NCI-H69 (cell line): ENCODE results near the gene FNBP1.
A peak's percentile ranks its signal among the peaks of the same experiment; 100 is the strongest.

Source experiments
- DNase-seq: peaks from one replicate; lab custom pipeline; 2025; lab: John Stamatoyannopoulos, UW

FNBP1 gene

DNA sequence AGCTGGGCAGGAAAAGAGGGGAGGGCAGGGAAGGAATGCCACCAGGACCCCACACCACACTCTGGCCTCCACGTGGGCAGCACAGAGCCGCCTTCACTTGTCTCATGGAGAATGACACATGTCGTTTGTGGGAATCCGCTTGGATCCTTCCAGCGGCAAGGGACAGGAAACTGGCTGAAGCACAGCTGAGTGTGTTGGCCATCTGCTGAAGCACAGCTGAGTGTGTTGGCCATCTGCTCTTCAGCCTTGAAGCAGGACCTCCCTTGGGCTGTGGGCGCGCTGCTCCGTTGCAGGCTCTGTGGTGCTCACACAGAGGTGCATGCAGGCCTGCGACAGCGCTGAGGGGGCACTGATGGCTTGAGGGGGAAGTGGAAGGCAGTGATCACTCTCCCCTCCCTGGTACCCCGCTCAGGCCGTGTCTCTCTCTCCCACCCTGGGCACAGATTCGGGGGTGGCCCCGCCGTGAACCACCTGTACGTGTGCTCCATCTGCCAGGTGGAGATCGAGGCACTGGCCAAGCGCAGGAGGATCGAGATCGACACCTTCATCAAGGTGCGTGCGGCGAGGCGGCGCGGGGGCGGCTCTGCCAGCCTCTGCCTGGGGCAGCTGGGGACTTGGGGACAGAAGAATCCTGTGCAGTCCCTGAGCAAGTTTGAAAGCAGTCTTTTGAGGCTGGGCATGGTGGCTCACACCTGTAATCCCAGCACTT is 167.1 kb downstream of the FNBP1 start:
- DNase-seq, result peak; percentile 30

DNA sequence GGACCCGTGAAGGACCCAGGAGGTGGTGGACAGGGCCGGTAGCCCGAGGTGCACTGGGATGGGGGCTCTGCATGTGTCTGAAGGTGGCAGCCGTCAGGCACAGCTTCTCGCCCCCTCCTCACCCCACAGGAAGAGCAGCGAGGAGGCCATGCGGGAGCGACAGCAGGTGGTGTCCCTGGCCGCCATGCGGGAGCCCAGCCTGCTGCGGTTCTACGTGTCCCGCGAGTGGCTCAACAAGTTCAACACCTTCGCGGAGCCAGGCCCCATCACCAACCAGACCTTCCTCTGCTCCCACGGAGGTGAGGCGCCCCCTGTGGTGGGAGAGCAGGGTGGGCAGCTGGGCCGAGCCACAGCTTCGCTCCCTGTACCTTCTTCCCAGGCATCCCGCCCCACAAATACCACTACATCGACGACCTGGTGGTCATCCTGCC is 167.8 kb downstream of the FNBP1 start:
- no peak for DNase-seq

DNA sequence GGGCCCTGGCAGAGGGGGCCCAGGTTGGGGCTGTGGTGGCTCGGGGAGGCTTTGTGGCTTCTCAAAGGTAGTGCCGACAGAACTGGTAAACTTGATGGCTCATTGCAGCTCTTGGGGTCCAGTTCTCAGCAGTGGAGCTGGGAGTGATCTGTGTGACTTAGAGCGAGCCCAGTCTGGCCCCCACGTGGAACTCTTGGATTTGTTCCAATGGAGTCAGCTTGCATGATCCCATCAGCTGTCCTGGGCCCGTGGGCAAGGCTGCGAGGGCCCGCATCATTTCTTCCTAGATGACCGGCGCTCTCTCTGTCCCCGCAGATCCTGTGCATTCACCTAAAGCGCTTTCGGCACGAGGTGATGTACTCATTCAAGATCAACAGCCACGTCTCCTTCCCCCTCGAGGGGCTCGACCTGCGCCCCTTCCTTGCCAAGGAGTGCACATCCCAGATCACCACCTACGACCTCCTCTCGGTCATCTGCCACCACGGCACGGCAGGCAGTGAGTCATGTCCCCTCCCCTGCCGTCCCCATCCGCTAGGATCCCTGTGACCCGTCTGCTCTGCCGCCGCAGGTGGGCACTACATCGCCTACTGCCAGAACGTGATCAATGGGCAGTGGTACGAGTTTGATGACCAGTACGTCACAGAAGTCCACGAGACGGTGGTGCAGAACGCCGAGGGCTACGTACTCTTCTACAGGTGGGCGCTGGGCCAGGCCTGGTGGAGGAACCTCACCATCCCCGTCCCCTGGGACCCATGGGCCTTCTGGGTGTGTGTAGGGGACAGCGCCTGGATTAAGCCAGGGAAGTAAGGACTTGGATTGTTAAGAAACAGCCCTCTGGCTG is 168.5 kb downstream of the FNBP1 start:
- no peak for DNase-seq

DNA sequence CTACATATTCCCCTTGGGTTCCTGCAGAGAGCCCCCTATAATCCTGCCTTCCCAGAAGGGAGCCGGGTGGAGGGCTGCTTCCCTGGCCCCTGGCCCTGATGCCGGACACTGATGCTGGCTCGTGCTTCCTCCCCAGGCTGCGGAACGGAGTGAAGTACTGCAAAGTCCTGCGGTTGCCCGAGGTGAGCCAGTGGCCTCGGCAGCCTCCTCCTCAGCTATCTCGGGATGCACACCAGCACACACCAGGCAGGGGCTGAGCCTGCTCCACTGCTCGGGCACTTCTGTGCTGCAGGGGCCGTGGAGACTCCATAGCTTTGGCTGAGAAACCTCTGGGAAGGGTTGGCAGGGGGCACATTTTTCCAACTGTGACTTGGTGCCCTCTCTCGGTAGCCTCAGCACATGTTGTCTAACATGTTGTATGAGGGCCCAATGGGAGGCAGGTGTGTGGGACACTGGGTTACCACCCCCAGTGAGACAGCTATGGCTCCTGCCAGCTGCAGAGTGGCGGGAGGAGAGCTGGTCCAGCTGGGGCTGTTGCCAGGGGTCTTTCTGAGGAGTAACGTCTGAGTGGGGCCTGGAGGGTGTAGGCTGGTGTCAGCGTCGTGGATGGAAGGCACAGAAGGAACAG is 169.3 kb downstream of the FNBP1 start:
- no peak for DNase-seq

DNA sequence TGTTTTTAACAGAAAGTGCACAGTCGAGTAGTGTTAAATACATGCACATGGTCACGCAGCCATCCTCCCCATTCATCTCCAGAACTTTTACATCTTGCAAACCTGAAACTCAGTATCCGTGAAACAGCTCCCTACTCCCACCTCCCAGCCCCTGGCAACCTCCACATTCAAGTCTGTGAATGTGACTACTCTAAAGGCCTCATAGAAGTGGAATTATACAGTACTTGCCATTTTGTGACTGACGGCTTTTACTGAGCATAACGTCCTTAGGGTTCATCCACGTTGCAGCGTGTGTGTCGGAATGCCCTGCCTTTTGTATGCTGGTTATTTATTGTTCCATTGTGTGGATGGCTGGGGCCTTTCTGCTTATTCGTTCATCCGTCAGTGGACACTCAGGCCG is 171.9 kb downstream of the FNBP1 start:
- no peak for DNase-seq

DNA sequence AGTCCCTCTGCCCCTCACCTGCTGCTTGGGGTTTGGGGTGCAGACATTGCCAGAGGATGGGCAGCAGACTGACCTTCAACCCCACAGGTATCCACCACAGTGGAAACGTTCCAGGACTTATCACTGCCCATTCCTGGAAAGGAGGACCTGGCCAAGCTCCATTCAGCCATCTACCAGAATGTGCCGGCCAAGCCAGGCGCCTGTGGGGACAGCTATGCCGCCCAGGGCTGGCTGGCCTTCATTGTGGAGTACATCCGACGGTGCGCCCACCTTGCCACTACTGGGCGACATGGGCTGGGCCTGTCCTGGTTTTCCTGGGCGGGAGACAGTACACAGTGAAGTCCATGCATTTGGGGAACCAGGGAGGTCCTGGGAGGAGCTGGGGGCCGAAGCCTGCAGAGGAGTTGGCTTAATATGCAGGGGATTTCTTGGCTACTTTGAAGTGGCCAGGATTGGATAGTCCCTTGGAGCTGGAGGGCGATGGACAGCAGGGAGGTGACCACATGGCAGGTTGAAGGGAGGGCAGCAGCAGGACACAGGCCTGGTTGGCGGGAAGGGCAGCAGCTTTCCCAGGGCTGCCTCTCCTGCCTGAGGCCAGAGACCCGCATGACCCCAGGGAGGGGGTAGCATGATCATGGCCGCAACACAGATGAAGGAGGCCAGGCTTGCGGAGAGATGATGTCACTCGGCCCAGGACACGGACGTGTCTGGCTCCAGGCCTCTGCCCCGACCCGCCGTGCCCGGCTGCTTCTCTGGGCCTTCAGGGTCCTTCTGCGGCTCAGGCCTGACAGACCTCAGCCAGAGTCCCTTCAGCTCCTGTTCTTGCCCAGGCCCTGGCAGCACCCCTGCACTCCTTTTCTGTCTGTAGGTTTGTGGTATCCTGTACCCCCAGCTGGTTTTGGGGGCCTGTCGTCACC is 173.1 kb downstream of the FNBP1 start:
- no peak for DNase-seq

DNA sequence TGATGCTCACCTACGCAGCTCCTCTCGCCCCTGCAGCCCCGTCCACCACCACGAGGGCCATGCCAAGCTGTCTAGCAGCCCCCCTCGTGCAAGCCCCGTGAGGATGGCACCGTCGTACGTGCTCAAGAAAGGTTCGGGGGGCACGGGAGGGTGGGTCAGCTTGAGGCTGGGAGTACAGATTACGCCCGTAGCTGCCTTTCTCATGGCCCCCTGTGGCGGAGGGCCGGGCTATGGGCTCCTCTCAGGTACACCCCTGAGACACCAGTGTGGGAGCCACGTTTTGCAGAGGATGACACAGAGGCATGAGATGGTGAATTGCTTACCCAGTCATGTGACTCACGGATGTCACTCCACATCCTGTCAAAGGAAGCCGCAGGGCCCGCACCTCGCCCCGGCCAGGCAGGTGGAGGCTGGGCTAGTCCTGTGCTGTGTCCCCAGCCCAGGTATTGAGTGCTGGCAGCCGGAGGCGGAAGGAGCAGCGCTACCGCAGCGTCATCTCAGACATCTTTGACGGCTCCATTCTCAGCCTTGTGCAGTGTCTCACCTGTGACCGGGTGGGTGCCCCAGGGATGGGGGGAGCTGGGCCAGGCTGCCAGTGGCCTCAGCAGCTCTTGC is 174.0 kb downstream of the FNBP1 start:
- DNase-seq, result no peak

DNA sequence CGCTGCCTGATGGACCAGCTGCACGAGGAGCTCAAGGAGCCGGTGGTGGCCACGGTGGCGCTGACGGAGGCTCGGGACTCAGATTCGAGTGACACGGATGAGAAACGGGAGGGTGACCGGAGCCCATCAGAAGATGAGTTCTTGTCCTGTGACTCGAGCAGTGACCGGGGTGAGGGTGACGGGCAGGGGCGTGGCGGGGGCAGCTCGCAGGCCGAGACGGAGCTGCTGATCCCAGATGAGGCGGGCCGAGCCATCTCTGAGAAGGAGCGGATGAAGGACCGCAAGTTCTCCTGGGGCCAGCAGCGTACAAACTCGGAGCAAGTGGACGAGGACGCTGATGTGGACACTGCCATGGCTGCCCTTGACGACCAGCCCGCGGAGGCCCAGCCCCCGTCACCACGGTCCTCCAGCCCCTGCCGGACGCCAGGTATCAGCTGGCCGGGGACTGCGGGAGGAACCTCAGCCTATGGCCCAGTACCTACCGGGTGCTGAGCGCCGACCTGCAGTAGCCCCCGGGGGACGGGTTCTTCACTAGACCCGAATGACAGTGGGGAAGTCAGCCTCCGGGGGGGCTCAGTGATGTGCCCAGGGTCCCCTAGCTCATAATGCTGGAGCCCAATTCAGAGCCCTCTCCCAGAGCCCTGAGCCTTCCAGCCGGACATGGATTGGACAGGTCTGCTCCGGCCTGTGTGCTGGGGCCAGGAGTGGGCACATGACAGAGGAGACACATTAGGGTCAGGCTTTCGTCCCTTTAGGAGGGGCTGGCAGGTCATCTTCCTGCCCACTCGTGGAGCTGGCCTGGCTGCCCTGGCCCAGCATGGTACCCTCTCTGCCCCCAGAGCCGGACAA is 174.7 kb downstream of the FNBP1 start:
- DNase-seq, result no peak

DNA sequence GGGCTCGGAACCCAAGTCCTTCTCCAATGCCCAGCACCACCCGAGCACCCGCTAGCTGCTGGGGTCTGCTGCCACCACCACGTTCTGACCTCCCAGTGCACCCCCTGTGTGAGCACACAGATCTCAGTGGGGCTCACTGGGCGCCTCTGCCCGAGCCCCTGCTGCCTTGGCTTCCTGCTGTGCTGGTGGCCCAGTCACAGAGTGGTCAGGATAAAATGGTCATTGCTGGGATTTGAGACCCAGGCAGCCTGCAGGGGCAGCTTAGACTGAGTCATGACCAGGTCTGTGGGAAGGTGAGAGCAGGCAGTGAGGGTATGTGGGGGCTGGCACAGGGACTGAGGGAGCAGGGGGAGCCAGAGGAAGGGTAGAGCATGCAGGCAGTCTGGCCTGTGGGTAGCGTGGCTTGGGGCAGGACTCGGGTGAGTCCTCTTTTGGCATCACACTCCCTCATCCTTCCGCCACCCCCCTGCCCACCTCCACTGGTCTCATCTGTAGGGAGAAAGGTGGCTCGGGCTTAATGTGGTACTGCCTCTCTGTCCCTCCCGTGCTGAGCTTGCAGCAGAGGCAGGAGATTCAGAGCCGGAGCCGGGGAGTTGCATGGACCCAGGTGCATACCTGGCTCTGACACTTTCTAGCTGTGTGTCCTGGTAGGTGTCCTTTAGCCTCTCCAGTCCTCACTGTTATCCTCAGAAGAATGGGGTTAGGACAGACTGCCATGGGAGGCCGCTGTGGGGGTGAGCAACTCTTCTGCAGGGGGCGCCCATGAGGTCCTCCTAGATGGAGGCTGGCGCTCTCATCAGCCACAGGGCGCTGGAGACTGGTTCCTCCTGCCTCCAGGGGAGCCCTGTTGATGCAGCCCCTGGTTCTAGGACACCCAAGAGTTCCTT is 175.6 kb downstream of the FNBP1 start:
- DNase-seq, result no peak

DNA sequence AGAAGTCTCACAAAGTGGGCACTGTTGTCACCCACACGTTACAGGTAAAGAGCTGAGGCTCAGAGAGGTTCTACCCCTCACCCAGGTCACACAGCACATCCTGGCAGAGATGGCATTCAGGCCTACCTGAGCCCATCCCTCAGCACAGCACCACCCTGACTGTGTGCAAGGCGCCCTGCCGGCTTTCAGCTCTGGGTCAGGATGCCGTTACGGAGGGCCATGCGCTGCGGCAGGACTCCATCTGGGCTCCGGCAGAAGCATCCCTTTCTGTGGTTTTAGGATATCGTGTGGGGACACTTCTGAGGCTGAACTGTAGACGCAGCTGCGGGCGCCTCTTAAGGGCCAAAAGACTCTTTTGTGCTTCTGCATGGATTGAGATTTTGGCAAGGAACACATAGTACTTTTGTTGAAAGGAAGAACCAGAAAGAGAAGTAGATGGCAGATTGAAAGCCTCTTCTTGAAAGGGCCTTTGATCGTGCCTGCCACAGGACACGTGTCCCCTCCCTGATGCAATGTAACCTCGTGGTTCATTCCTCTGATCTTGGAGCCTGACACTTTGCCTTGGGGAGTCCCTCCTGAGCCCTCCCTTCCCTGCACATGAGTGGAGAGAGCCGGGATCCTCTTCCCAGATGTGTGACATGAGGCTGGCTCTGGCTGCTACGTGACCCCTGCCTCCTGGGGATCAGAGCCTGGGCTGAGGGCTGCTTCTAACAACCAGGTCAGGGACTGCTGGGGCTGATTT is 176.4 kb downstream of the FNBP1 start:
- no peak for DNase-seq

DNA sequence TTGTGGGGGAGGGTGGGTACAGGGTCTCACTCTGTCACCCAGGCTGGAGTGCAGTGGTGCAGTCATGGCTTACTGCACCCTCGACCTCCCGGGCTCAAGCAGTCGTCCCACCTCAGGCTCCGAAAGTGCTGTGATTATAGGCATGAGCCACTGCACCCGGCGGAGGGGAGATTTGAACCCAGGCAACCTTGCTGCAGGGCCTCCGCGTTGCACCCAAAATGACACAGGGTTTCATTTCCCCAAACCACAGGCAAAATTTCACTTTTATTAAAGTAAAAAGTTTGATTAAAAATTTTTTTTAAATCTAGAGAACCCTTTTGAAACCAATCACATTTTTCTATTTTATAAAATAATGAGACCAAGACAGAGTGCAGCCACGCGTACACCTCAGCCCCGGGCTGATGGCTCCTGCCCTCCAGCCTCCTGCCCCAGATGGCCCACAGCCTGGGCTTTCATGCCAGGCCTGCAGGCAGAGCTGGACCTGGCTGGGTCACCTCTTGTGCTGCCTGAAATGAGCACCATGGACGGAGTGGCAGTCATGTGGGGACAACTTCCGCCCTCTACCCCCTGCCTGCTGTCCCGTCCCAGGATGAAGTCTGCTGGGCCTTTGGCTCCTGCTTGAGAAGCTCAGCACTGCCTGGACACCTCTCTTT is 177.2 kb downstream of the FNBP1 start:
- no peak for DNase-seq

DNA sequence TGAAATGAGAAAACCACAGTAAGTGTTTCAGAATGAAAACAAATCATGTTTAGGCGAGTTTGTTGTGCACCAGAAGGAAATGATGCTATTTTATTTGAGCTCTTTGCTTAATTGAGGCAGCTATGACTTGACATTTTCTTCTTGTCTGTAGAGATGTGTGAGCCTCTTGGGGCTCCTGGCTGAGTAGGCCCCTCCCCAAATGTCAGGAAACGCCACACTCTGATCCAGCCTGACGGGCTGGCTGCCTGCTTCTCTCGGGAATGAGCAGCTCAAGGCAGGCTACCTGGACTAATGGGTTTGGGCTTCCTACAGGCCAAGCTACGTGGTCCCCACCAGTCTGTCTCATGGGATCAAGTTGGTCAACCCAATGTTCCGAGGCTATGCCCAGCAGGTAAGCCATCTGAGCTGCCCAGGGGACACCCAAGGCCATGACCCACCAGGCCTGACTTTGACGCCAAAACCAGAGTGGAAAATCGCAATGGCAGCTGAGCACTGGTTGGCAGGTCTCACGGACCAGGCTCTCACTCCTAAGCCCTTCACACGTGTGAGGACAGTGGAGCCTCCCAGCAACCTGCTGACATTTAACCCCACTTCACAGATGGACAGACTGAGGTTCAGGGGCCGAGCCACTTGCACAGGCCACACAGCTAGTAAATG is 177.9 kb downstream of the FNBP1 start:
- no peak for DNase-seq

DNA sequence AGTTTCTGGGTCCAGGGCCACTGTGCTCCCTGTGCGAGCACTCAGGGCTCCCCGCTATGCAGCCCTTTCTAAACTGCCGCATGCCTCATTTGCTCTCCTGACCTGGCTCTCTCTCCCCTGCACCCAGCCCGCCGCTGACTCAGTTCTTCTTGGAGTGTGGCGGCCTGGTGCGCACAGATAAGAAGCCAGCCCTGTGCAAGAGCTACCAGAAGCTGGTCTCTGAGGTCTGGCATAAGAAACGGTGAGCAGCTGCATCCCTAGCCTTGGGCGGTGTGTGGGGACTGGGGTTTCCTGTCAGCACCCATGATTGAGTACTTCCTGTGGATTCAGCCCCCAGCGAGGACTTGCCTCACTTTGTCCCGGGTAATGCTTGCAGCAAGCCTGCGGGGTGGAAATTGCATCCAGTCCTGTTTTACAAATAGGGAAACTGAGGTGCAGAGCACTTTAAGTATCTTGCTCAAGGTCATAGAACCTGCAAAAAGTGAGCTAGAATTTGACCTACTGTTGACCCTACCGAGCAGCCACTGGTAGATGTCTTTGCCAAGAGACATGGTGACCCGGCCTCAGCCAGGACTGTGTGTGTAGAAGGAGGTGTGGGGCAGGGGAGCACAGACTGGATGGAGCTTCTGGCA is 179.8 kb downstream of the FNBP1 start:
- peak; percentile 86 for DNase-seq

DNA sequence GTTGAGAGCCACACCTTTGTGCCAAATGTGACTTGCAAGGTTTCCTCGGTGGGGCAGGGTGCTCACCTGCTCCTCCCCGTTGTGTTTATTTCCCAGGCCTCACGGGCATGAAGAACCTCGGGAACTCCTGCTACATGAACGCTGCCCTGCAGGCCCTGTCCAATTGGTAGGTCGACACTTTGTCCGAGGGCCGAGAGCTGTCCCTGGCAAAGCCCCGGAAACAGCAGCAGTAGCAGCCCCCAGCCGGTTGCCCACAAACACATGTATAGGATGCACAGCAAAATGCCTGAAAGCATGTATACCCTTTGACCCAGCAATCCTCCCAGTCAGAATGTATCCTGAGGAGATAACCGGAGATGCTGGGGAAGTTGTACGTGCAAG is 181.6 kb downstream of the FNBP1 start:
- DNase-seq, result no peak

DNA sequence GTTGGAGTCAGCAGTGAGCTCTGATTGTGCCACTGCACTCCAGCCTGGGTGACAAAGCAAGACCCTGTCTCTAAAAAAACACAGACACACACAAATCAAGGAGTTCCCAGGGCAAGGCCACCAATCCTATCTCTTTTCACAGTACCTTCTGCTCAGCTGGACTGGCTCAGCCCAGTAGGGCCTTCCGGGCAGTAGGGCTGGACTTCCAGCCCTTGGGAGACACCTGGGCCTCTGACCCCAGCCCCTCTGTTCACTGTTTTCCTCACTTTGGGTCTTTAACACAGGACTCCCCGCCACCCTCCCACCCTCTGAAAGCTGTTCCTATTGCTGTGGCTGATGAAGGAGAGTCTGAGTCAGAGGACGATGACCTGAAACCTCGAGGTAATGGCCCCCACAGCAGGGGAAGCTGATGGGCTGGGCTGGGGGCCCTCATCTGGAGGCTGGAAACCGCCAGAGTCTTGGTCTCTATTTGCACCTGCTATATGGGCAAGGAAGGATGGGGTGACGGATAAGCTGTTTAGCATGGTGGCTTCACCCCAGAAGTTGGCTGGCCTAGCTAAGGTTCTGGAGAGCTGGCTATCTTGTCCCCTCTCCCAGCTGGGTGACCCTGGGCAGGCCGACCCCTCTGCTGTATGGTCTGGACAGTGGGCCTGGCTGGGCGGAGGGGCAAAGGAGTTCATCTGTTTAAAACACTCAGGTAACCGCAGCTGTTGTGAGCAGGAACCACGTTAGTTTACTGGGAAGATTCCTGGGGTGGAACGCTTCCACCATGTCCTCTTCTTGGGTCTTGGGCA is 182.1 kb downstream of the FNBP1 start:
- DNase-seq, result no peak

DNA sequence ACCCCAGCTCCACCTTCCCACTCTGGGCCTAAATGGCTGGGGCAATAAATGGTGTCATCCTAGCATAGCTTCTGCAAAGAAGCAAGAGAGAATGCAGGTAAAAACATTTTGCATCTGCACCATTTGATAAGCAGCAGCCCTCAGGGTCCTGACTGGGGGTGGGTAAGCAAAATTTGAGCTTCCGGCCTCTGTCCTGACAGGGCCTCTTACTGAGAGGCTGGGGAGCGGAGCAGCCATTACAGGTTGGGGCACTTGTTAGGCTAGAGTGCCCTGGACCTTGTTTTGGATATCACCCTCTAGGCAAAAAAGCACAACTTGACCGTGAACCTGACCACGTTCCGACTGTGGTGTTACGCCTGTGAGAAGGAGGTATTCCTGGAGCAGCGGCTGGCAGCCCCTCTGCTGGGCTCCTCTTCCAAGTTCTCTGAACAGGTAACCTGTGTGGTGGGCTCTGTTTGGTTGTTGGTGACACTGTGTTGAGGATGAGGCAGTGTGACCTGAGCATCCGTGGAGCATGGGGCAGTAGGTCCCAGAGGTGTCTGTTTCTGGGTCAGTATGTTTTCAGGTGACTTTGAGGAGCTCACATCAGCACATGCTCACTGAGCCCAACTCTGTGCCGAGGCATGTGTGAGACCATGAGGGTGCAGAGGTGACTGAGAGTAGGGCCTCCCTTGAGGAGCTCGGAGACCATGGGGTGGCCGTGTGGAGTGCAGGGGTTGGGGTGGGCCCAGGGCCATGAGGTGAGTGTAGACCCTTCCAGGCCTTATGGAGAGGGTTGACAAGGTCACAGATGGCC is 184.6 kb downstream of the FNBP1 start:
- no peak for DNase-seq
